Effector CD4-positive, alpha-beta T cell (primary cell): ENCODE data around the gene PPM1D.
"Not testable (repeated sequence)": the region's sequence is repeated elsewhere in the genome, so short reads cannot be mapped to it uniquely, and the experiment has no call there.

Experiments used
- DNase-seq: peaks from one replicate; pipeline ENCODE4 v3.0.0-alpha.2; 2020
- total RNA-seq: gene quantifications from one replicate; lab custom pipeline; 2026; lab: John Stamatoyannopoulos, UW

The PPM1D gene
- 56.7 reads per million, percentile 71 among the genes with 10 or more reads in this experiment for total RNA-seq

DNA sequence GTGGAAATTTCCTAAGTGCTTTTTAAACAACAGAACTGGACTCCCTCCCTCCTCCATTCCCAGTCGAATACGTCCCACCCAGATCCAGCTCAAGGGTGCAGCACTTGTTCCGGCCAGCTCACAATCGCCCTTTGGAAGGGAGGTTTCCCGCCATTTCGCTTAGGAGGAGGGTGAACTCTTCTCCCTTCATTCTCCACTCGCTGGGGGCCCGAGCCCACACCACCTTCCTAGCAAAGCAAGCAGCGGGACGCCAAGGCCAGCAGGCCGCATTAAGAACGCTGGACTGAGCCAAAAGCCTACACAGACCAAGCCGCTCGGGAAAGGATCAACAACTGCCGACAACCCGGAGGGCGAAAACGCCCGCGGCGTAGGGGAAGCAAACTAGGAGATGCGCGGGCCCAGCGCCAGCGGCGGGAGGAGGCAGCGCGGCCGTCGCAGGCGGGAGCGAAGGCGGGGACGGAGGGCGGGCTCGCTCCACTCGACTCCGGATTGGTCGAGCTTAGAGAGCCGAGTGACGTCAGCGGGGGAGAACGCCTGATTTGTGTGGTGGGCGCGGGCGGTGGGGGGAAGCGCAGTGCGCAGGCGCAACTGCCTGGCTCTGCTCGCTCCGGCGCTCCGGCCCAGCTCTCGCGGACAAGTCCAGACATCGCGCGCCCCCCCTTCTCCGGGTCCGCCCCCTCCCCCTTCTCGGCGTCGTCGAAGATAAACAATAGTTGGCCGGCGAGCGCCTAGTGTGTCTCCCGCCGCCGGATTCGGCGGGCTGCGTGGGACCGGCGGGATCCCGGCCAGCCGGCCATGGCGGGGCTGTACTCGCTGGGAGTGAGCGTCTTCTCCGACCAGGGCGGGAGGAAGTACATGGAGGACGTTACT lies at the start of gene PPM1D:
PPM1D (plus strand) TSS at position 574 of the 870 bp plus-strand sequence; CDS start at position 796, 222 bp downstream.
- peak; percentile 97 for DNase-seq

DNA sequence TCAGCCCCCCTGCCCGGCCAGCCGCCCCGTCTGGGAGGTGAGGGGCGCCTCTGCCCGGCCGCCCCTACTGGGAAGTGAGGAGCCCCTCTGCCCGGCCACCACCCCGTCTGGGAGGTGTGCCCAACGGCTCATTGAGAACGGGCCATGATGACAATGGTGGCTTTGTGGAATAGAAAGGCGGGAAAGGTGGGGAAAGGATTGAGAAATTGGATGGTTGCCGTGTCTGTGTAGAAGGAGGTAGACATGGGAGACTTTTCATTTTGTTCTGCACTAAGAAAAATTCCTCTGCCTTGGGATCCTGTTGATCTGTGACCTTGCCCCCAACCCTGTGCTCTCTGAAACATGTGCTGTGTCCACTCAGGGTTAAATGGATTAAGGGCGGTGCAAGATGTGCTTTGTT lies 47.7 kb upstream of the PPM1D start:
- DNase-seq, result not testable (repeated sequence)

DNA sequence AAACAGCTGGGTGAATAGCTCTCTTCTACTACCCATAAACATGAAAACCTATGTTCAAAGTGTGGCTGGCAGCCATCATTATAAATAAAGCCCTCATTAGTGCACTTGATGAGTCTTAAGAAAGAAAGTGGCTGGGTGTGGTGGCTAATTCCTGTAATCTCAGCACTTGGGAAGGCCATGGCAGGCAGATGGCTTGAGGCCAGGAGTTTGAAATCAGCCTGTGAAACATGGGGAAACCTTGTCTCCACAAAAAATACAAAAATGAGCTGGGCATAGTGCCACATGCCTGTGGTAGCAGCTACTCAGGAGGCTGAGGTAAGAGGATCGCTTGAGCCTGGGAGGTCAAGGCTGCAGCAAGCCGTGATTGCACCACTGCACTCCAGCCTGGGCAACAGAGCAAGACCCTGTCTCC lies 45.6 kb upstream of the PPM1D start:
- DNase-seq, result no peak

DNA sequence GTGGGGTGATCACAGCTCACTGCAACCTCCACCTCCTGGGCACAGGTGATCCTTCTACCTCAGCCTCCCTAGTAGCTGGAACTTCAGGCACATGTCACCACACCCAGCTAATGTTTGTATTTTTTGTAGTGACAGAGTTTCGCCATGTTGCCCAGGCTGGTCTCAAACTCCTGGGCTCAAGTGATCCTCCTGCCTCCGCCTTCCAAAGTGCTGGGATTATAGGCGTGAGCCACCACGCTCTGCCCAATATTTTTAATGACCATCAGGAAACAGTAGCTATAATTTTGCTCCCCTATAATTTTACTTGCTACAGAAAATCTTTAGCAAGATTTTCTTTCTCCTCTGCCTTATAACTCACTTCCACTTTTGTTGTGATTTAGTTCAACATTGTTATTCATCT lies 44.2 kb upstream of the PPM1D start:
- DNase-seq, result no peak

DNA sequence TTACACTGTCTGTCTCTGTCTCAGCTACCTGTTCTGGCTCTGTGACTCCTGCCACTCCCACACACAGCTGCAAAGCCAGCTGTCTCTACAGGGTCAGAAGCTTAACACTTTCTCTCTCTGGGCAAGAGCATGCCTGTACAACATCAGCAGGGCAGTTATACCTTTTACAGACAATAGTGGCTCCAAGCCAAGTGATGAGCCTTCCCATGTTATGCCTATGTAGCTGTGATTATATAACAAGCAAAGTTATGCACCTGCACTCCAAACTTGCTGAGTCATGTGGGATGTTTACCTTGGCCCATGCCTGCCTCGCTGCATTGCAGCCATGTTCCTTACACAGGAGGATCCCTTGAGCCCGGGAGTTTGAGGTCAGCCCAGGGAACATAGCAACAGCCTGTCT lies 42.2 kb upstream of the PPM1D start:
- no peak for DNase-seq

DNA sequence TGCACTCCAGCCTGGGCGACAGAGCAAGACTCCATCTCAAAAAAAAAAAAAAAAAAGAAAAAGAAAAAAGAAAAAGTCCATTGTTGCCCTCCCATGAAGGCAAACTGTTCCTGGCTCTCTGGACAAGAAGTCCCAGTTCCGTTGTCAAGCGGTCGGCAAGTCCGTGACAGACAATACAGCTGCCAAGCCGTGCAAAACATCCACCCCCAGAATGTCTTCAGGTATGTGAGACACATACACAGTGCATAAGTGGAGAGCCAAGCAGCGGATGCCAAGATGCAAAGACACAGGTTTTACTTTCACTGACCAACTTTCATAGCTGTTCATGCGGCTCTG lies 40.4 kb upstream of the PPM1D start:
- no peak for DNase-seq

DNA sequence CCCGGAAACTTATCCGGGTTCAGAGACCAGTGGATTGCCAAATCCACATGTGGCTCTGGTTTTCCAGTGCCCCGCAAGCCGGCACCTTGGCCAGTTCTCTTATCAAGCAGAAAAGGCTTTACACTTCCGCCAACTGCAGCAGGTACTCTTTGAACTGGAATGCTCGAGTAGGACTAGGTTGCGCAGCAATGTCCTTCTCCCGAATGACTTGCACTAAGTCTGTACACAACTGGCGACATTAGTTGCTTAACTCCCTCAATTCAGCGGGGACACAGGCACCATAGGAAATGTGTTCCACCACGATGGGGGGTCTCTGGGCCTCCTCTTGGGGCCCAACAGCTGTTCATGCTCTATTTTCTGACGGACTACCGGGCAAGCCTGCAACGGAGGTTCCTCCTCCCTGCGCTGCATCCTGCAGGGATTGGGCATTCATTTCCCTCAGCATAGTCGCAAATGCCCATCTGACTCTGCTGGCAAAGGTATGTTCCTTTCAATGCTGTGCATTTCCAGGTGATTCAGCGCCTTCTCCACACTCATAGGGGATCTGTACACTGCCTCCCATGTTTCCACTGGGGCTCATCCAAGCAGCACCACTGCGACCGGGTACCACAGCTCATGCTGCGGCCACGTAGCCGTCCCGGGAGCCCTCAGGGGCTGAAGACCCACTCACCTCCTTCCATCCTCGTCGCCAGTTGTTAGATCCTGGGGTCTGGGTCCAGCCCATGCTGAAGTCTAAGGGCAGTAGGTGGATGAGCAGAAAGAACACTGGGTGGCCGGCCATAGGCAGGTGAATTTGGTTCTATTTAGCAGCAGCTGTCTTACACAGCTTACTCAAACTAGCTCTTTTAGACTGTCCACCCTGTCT lies 39.8 kb upstream of the PPM1D start:
- DNase-seq, result no peak

DNA sequence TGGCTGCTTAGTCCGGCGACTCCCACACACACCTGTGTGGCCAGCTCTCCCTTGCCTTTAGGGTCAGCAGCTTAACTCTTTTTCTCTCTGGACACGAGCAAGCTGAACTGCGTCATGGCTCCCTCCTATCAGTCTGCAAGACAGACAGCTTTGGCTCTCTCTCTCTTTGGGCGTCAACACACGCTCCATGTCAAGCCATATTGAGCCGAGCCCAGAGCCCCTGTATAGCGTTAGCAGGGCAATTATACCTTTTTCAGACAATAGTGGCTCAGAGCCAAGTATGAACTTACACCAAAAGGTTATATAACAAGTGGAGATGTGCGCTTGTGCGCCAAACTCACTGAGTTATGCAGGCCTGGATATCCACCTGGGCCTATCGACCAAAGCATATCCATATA lies 39.1 kb upstream of the PPM1D start:
- DNase-seq, result no peak

DNA sequence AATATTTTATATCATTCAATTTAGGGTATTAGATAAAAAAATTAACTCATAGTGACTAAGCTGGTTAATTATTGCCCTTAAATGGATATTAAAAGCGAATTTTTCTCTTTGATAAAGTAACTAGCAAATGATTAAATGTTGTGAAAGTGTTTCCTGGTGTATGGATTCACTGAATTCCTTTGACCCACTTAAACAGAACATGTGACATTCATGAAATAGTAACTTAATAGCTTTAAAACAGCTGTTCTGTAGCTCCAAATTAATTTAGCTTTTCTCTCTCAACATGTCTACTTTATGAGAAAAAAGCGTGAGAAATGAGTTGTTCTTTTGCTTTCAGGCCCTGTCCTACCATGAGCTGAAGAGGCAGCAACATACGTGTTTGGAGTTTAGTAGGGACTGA lies 37.6 kb upstream of the PPM1D start:
- DNase-seq, result no peak

DNA sequence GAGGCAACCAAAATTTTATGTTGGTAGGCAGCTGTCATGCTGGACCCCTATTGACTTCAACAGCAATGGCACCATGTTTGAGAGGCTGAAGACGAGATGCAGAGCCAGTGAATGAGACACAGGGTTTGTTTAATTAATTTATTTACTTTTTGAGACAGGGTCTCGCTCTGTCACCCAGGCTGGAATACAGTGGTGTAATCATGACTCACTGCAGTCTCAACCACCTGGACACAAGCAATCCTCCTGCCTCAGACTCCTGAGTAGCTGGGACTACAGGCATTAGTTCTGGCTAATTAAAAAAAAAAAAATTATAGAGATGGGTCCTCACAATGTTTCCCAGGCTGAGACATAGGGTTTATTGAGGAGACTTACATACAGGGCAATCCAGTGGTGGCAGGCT lies 36.2 kb upstream of the PPM1D start:
- DNase-seq, result no peak

DNA sequence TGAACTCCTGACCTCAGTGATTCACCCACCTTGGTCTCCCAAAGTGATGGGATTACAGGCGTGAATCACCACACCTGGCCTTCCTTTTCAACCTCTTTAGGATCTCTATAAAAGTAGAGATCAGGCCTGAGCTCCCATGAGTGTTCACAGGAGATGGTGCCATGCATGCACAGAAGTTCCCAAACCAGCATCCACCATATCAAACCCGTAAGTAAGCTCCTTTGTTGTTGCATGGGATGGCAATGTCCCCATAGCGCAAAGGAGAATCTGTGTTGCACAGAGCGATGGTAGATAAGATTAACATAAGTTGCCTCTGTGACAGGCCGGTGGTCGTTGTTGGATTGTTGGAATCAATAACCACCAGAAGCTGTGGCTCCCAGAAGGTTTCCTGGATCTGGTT lies 34.8 kb upstream of the PPM1D start:
- no peak for DNase-seq

DNA sequence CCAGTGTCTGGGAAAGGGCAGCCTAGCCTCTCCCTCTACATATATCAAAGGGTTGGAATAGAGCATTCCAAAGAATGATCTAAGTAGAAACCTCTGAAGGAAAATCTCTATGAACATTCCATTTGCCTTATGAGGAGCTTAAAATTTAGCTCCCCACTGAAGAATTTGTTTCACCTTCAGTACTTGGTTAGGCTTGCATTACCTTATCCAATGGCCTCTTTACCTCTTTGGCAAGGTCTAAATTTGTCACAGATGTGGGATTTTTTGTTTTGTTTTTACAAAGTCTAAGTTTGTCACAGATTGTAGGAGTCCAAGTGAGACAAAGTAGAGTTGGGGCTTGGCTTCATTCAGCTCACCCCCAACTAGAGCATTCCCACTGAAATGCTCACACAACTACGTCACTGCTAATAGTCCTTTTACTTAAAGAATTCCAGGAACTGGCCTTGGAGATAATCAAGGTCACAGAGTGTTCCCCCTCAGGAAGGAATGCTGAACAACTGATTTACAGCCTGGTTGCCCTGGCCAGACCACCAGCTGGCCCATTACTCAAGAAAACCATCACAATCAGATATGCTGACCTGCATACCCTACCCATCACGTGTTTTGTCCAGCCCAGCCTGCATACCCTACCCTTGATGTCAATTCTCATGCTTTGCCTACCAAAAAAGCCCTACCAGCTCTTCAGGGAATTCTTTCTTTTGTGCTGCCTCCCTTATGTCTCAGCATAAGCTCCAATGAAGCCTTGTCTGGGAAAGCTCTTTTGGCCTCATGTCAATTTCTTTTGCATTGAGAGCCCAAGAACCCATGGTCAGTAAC lies 26.5 kb upstream of the PPM1D start:
- no peak for DNase-seq

DNA sequence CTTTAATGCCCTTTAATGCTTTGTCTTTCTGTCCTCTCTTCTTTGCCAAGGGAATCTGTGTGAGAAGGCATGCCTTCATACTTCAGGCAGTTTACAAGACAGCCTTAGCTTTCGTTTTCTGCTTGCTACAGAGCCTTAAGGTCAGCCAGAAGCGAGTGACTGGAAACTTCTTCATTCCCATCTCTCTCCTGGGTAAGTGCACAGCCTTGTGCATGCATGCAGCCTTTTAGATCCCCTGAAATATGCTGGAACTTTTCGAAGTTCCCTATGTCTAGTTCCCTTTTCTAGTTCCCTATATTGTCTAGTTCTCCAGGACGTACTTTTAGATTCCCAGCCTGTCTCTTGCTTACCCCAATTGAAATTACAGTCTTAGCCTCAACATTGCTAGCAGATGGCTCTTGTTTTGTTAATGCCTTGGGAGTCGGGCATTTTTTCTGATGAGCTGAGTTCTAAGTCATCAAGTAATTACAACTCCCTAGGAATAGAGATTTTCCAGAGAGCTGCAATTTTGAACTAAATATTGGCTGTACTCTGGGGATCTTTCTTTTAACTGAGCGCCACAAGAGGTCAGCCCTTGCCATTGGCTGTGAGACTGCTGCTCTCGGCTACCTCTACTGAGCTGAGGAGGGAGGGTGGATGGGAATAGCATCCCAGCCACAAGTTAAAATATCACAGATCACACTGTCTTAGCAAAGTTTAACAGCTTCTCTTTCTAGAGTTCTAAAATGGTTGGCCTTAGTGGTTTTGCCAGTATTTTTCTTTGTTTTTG lies 22.7 kb upstream of the PPM1D start:
- DNase-seq, result no peak

DNA sequence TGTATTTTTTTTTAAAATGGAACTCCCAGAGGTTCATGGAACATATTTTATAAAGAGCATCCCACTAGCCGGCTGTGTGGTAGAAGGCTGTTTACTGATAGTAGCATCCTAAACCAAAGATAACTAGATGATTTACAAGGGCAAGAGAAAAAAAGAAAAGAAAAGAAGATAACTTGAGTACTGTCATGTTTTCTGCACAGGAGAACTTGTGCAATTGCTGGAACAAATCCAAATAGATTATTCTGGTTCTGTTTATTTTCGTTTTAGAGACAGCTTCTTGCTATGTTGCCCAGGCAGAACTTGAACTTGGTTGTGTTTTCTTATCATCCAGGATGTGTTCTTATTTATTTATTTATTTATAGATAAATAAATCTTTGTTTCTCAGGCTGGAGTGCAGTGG lies 20.9 kb upstream of the PPM1D start:
- DNase-seq, result no peak

DNA sequence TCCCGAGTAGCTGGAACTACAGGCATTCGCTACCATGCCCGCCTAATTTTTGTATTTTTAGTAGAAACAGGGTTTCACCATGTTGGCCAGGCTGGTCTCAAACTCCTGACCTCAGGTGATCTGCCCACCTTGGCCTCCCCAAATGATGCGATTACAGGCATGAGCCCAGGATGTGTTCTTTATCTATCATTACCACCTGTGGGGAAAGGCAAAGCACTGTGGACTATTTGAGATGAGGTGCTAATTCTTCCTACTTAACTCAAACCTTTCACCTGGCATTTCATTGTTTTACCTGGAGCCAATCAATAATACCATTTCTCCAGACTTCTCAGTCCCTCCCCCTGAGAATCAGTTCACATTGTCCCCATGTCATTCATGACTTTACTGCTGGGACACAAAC lies 20.4 kb upstream of the PPM1D start:
- no peak for DNase-seq

DNA sequence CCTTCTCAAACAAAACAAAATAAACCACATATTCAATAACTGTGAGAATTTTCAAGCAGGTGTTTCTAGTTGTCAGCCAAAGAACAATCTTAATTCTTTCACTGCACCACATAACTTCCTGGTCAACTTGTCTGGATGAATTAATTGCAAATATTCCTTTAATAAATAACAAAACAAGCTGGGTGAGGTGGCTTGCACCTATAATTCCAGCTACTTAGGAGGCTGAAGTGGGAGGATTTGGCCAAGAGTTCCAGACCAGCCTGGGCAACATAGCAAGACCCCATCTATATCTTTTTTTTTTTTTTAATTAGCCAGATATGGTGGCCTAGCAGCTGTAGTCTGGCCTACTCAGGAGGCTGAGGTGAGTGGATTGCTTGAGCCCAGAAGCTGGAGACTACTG lies 17.0 kb upstream of the PPM1D start:
- no peak for DNase-seq

DNA sequence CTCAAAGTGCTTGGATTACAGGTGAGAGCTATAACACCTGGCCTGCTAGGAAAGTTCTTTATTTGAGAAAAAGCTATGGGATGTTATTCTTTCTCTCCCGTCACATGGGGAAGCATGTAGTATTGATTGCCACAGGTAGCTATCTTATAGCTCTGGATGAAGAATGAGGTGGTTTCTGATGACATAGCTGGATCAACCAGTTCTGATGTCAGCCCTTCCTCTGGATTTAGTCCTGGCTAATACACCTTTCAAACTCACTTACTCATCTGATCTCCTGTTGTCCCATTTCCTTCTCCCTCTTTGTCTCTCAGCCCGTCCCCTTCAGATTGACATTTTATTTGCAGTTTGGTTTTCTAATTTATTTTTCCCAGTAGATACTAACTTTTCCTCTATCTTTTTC lies 14.1 kb upstream of the PPM1D start:
- no peak for DNase-seq

DNA sequence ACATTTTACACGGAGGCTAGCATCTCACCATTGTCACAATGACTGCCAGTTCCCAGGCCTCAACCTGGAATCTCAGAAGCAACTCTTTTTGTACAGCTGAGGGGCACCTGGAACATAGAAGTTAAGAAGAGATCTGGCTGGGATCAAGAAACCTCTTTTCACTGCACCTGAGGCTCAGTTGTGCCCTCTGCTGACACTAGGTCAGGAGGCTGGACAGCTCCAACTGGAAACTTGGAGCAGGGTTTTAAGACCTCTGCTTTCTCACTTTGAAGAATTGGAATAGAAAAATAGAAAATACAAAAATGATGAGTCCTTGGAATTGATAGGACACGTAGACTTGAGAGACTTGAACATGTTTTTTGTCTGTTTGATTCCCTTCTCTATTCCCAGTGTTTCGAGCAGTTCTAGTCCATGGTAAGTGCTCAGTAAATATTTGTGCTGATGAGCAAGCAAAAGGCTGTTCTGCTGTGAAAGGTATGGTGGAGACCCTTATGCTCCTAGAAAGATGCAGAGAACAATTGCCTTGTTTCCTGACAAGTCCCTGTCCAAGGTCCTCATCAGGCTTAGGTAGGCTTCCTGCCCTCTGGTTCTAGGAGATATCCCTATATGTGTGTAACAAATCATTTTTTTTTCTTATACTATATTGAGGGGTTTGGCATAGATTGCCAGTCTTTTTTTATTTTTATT lies 13.6 kb upstream of the PPM1D start:
- no peak for DNase-seq

DNA sequence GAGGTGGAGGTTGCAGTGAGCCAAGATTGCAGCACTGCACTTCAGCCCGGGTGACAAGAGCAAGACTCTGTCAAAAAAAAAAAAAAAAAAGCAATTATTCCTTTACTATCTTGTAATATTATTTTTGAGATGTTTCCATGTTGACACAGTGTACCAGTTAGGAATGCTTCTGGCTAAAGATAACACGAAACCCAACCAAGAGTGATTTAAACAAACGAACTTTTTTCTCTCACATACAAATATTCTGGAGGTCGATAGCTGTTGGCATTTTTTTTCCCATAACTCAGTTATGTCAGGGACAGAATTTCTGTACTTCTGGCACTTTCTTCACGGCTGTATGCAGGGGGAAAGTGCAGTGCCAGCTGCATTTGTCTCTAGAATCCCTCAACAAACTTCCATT lies 9.9 kb upstream of the PPM1D start:
- no peak for DNase-seq

DNA sequence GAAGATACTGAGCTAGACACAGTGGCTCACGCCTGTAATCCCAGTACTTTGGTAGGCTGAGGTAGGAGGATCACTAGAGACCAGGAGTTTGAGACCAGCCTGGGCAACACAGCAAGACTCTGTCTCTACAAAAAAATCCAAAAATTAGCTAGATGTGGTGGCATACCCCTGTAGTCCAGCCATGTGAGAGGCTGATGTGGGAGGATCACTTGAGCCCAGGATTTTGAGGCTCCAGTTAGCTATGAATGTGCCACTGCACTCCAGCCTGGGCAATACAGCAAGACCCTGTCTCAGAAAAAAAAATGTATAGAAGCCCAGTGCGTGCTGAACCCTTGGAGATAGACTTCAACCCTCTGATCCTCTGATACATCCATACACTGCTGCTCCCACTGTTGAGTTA lies 7.2 kb upstream of the PPM1D start:
- DNase-seq, result no peak

DNA sequence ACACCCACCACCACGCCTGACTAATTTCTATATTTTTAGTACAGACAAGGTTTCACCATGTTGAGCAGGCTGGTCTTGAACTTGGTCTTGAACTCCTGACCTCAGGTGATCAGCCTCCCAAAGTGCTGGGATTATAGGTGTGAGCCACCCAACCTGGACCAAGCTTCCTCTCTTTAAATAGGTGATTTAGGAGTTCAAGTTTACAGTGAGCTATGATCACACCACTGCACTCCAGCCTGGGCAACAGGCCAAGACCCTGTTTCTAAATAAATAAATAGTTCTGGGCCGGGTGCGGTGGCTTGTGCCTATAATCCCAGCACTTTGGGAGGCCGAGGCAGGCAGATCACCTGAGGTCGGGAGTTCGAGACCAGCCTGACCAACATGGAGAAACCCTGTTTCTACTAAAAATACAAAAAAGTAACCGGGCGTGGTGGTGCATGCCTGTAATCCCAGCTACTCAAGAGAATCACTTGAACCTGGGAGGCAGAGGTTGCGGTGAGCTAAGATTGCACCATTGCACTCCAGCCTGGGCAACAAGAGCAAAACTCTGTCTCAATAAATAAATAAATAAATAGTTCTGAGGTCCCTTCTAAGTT lies 6.5 kb upstream of the PPM1D start:
- DNase-seq, result not testable (repeated sequence)
